LHCN-M2 (cell line): ENCODE measurements around the gene HEXIM1. TPM values are rescaled to one million over a fixed set of nuclear protein-coding genes. Genes with fewer than 3 reads are reported as not detected.
A peak's percentile ranks its signal among the peaks of the same experiment; 100 is the strongest.

Source experiments
- DNase-seq: peaks from one replicate; pipeline ENCODE4 v3.0.0-alpha.2; 2012; ENCODE audit warnings: low read depth
- total RNA-seq: library from RNA; depleted of rRNA; stranded (reverse); fragments of >200 nt; gene quantifications from 2 replicates; pipeline ENCODE4 v1.2.3, GENCODE V29; 2014

HEXIM1 gene
- total RNA-seq, 1 experiment from 2014 or later, result 11.1 TPM

GRCh38 chr17:45146592-45146889 lies 1.7 kb upstream of the HEXIM1 start:
- no peak for DNase-seq

DNA sequence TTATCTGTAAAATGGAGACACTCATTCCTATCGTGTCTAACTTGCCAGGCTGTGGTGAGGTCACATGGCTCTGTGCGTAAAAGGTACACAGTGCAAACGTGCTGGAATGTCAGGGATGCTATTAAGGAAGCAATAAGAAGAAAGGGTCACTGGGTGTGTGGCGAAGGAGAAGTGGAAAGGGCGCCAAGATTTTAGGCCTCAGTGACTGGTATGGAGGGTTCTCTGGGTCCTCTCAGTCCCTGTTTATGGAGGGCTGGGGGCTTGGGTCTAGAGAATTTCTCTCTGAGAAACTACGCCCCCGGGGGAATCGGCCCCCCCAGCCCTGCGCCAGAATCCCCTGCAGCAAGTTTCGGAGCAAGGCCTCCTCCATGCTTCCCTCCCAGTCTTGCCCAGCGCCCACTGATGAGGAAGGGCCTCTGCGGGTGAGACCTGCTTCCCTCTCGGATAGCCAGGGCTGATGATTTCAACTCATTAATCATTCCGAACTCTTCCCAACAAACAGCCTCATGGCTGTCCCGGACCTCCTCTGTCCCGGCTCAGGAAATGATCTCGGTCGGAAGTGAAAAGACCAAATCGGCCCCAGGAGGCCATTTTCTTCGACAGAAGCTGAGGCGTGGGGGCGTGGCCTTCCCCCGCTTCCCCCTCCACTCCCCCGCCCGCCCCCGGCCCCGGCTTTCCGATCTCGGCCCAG lies 1.2 kb upstream of the HEXIM1 start:
- DNase-seq, result peak; percentile 80

- peak; percentile 95 for DNase-seq
Measured at GRCh38 chr17:45147581-45148182, 593 bp upstream of the HEXIM1 start.

GRCh38 chr17:45149037-45149668 lies 878 bp downstream of the HEXIM1 start:
- DNase-seq, result peak; percentile 83

- peak; percentile 51 for DNase-seq
Measured at GRCh38 chr17:45149669-45150664, 1.7 kb downstream of the HEXIM1 start.

- DNase-seq, result no peak
Measured at GRCh38 chr17:45150911-45151809, 2.9 kb downstream of the HEXIM1 start.

- no peak for DNase-seq
Measured at GRCh38 chr17:45155029-45155428, 6.8 kb downstream of the HEXIM1 start.

GRCh38 chr17:45155483-45155882 lies 7.2 kb downstream of the HEXIM1 start:
- no peak for DNase-seq

- no peak for DNase-seq
Measured at GRCh38 chr17:45156242-45156641, 8.0 kb downstream of the HEXIM1 start.

- DNase-seq, result peak; percentile 61
Measured at GRCh38 chr17:45160447-45161287, 12.4 kb downstream of the HEXIM1 start.

- DNase-seq, result peak; percentile 100
Measured at GRCh38 chr17:45161288-45162024, 13.2 kb downstream of the HEXIM1 start, which contains the start of gene HEXIM2. TSS of gene HEXIM2 (plus strand) at chr17:45161875. CDS start at chr17:45162794, 919 bp downstream.

DNA sequence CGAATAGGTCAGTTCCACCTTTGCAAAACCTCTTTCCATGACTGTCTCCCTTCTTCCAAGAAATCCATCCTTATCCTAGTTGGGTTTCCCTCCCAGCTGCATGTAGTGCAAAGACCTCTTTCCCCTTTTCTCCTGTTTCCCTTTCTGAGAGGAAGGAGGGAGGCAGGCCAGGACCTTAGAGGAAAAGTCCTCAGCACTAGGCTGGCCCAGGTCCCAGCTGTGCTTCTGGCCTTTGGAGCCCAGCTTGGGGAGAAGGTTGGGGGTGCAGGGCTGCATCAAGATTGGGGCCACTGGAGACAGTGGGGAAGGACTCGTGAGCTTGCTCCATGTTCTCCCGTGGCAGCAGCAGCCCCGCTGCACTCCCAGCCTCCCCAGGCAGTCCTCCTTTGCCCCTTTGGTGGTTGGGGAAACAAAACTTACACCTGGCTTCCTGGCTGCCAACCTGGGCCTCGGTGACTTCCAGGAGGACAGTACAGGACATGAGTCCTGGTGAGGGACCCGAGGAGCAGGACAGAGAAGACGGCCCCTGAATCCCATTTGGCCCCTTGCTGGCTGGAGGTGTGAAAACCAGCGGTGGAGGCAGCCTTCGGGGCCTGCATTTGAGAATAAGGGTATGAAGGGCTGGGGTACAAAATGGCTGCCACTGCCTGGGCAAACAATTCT lies 13.9 kb downstream of the HEXIM1 start:
- DNase-seq, result no peak

DNA sequence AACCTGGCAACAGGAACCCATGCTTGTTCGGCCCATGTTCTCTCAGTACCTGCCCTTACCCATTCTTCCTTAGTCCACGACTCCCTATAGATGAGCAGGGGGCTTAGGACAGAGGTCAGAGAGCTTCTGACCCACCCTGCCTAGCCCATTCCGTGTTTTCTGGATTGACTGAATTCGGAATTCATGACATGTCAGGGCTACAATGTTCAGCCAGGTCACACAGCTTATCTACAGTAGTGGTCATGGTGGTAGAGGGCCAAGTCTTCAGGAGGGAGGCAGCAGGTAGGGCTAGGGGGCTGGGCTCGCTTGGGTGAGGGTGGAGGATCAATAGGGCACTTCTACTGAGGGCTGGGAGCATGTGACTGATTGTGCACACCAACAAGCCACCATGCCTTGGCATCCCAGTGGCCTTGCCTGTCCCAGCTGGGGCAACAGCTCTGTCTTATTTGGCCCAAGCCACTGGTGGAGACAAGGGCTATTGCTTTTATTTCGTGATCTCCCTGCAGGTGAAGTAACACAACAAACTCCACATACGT lies 16.5 kb downstream of the HEXIM1 start:
- no peak for DNase-seq

DNA sequence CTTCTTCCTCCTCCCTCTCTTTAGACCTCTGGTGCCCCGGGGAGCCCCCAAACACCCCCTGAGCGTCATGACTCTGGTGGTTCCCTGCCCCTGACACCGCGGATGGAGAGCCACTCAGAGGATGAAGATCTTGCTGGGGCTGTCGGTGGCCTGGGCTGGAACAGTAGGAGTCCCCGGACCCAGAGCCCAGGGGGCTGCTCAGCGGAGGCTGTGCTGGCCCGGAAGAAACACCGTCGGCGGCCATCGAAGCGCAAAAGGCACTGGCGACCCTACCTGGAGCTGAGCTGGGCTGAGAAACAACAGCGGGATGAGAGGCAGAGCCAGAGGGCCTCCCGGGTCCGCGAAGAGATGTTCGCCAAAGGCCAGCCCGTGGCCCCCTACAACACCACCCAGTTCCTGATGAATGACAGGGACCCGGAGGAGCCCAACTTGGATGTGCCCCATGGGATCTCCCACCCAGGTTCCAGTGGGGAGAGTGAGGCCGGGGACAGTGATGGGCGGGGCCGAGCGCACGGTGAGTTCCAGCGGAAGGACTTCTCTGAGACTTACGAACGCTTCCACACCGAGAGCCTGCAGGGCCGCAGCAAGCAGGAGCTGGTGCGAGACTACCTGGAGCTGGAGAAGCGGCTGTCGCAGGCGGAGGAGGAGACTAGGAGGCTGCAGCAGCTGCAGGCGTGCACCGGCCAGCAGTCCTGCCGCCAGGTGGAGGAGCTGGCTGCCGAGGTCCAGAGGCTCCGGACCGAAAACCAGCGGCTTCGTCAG lies 20.9 kb downstream of the HEXIM1 start:
- no peak for DNase-seq

- no peak for DNase-seq
Measured at GRCh38 chr17:45170280-45170930, 22.1 kb downstream of the HEXIM1 start.

DNA sequence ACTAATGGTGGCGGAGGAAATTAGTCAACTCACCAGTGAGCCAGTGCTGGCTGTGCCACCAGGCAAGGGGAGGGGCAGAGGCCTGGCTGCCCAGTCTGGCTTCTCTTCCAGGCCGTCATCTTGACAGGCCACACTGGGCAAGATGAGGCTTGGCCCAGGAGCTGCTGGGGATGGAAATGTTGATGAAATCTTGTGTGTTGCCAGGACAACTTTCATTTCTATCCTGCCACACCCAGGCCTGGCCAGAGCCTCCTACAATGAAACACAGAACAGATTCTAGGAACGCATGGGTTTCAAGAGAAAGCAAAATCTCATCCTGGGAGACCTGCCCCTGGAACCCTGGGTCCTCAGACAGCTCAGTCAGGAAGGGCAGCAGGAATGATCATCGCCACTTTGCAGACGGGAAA lies 22.7 kb downstream of the HEXIM1 start:
- peak; percentile 84 for DNase-seq
